ENCODE data around the gene GLRA1.

GLRA1 gene

GRCh38 chr5:151780348-151780747 lies 144.3 kb downstream of the GLRA1 start:
- in situ Hi-C loops (cut with HindIII; ENCODE audit: low sequenced_read_pairs) = no loop called here

- in situ Hi-C loops (cut with HindIII; ENCODE audit: low sequenced_read_pairs) = no loop called here
These were observed 145.0 kb downstream of the GLRA1 start for GRCh38 chr5:151779531-151780125.

- in situ Hi-C loops (cut with HindIII; ENCODE audit: low sequenced_read_pairs) = no loop called here
These were observed 149.5 kb downstream of the GLRA1 start for GRCh38 chr5:151775025-151775606.

- in situ Hi-C loops (cut with HindIII; ENCODE audit: low sequenced_read_pairs) = no loop called here
These were observed 150.7 kb downstream of the GLRA1 start for GRCh38 chr5:151773951-151774350.

GRCh38 chr5:151772846-151773561 lies 151.6 kb downstream of the GLRA1 start:
- in situ Hi-C loops (cut with HindIII; ENCODE audit: low sequenced_read_pairs) = no loop called here

Measured in DLD1 (cell line).